ENCODE data around the gene FOXO3. TPM values are rescaled to one million over a fixed set of nuclear protein-coding genes. Genes with fewer than 3 reads are reported as not detected.

Gene FOXO3
- total RNA-seq, 1 experiment from 2014 or later: 22.1 TPM

DNA sequence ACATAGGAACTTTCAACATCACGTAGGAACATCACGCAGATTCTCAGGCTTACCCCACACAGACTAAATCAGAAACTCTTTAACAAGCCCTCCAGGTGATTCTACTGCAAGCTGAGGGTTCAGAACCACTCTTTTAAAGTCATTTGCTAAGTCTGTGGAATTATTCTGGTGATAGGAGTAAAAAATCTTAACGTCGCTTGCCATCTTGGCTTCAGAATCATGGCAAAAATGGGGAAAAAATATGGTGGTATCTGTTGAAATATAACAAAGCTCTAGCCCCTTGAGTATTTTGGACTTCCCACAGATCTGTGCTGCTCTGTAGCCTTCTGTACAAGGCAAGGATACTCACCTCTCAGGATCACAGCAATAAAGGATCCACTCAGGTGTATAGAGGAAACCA, 17.4 kb downstream of the FOXO3 start:
- no peak overlapping the region for H2BK20ac ChIP-seq (ENCODE audit: low read depth, low read length, poor library complexity, severe bottlenecking)
- no peak overlapping the region for H3K56ac ChIP-seq (ENCODE audit: insufficient read length, low read depth, low read length)
- Mint-ChIP-seq H3K36me3 (ENCODE audit: insufficient read depth in 1 of 3, low read depth in 3 of 3) (peaks cover 2 to 5% (median 3%) of the 10 kb centered on the region in 3 experiments; a peak in 3 of 7 replicates), H3K4me3 (no peak overlapping the region), H3K9me3 (no peaks in the 10 kb centered on the region), H3K27me3 (ENCODE audit: low read depth) (no peaks in the 10 kb centered on the region), H3K27ac (no peak overlapping the region), H3K4me1 (peaks cover 26 to 27% of the 10 kb centered on the region in 2 experiments)
- no peaks in the 10 kb centered on the region for H3K23me2 ChIP-seq (ENCODE audit: insufficient read length, low read depth, low read length, poor library complexity, severe bottlenecking)
- H3K14ac ChIP-seq (ENCODE audit: insufficient read depth, low read length): no peak overlapping the region
- no peak overlapping the region for H2AFZ ChIP-seq (ENCODE audit: low read length)
- H3K9me3 ChIP-seq (ENCODE audit: control insufficient read depth, low read depth, low read length): no peaks in the 10 kb centered on the region
- H2BK120ac ChIP-seq (ENCODE audit: low read depth, low read length, poor library complexity, severe bottlenecking): no peak overlapping the region
- no peak overlapping the region for H4K8ac ChIP-seq (replicated peaks; ENCODE audit: insufficient read length, low read depth, low read length)
- H2AK5ac ChIP-seq (ENCODE audit: insufficient read length, low read length): no peak overlapping the region
- H3K79me1 ChIP-seq (ENCODE audit: insufficient read depth, low read depth, low read length, poor library complexity, severe bottlenecking): no peaks in the 10 kb centered on the region
- DNase-seq: no peak
- no peak overlapping the region for H4K91ac ChIP-seq (ENCODE audit: insufficient read length, low read depth, low read length)
- peaks cover 3% of the 10 kb centered on the region; the same call in 1 of the 2 replicates for H3K79me2 ChIP-seq (ENCODE audit: insufficient read depth, low read length)
- no peaks in the 10 kb centered on the region for H4K20me1 ChIP-seq (ENCODE audit: control insufficient read depth, insufficient read depth, insufficient read length)
- WGBS (ENCODE audit: extremely low coverage, insufficient read length, low lambda C conversion rate): no CpG with 5 or more reads among the region's 4 CpGs
- no peak overlapping the region for H2BK5ac ChIP-seq (ENCODE audit: insufficient read length, low read length)
- H3K9ac ChIP-seq (ENCODE audit: extremely low read depth, insufficient read length, low read length): no peak overlapping the region
- peaks cover 12% of the 10 kb centered on the region; the same call in 1 of the 2 replicates for H3K4me1 ChIP-seq (ENCODE audit: insufficient read depth, low read length)
- H3K4ac ChIP-seq (ENCODE audit: low read depth, low read length): no peak overlapping the region
- no peak overlapping the region for H3K23ac ChIP-seq (ENCODE audit: insufficient read length, low read depth, low read length)
- H3K18ac ChIP-seq (ENCODE audit: insufficient read length, low read depth, low read length): no peak overlapping the region
- H3T11ph ChIP-seq (ENCODE audit: low read length): no peak overlapping the region
- H4K5ac ChIP-seq (ENCODE audit: insufficient read length, low read depth, low read length): no peak overlapping the region
- H2BK15ac ChIP-seq (ENCODE audit: low read depth, low read length): no peak overlapping the region
- H3K27ac ChIP-seq (ENCODE audit: insufficient read length, low read depth, low read length): no peak overlapping the region
- H3K27me3 ChIP-seq (ENCODE audit: insufficient read depth, low read length): no peaks in the 10 kb centered on the region
- no peak overlapping the region for H2BK12ac ChIP-seq (ENCODE audit: insufficient read length, low read depth, low read length)
- H3K4me2 ChIP-seq (ENCODE audit: insufficient read depth, insufficient read length, low read length): no peak overlapping the region
- TF ChIP-seq, protein P1, sequence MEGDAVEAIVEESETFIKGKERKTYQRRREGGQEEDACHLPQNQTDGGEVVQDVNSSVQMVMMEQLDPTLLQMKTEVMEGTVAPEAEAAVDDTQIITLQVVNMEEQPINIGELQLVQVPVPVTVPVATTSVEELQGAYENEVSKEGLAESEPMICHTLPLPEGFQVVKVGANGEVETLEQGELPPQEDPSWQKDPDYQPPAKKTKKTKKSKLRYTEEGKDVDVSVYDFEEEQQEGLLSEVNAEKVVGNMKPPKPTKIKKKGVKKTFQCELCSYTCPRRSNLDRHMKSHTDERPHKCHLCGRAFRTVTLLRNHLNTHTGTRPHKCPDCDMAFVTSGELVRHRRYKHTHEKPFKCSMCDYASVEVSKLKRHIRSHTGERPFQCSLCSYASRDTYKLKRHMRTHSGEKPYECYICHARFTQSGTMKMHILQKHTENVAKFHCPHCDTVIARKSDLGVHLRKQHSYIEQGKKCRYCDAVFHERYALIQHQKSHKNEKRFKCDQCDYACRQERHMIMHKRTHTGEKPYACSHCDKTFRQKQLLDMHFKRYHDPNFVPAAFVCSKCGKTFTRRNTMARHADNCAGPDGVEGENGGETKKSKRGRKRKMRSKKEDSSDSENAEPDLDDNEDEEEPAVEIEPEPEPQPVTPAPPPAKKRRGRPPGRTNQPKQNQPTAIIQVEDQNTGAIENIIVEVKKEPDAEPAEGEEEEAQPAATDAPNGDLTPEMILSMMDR (conservative IDR thresholded peaks at IDR 0.05): no peak
